GM19463 (cell line): ENCODE measurements around the gene TRHDE.

Experiments
- ATAC-seq: cut with Tn5 transposase; IDR thresholded peaks from one replicate; pipeline ENCODE4 v1.9.1; 2021; ENCODE audit warnings: mild to moderate bottlenecking, moderate library complexity; ENCODE audit not compliant: unreplicated experiment

TRHDE gene

GRCh38 chr12:72315858-72316257 is 43.7 kb downstream of the TRHDE start:
- ATAC-seq: no peak

- ATAC-seq: no peak
These were observed 46.2 kb downstream of the TRHDE start for GRCh38 chr12:72318341-72318740.

- ATAC-seq: no peak
These were observed 51.7 kb downstream of the TRHDE start for GRCh38 chr12:72323881-72324280.

- ATAC-seq: no peak
These were observed 58.1 kb downstream of the TRHDE start for GRCh38 chr12:72330301-72330700.

- no peak for ATAC-seq
These were observed 58.6 kb downstream of the TRHDE start for GRCh38 chr12:72330784-72331183.

GRCh38 chr12:72337382-72337781 is 65.2 kb downstream of the TRHDE start:
- no peak for ATAC-seq

GRCh38 chr12:72337946-72338345 is 65.8 kb downstream of the TRHDE start:
- ATAC-seq: no peak

- ATAC-seq: no peak
These were observed 66.3 kb downstream of the TRHDE start for GRCh38 chr12:72338437-72338836.

- peak; percentile 97 for ATAC-seq
These were observed 74.3 kb downstream of the TRHDE start for GRCh38 chr12:72346363-72346944.

GRCh38 chr12:72349491-72349890 is 77.3 kb downstream of the TRHDE start:
- ATAC-seq: no peak

GRCh38 chr12:72359416-72359815 is 87.2 kb downstream of the TRHDE start:
- no peak for ATAC-seq

- no peak for ATAC-seq
These were observed 93.0 kb downstream of the TRHDE start for GRCh38 chr12:72365151-72365550.

- ATAC-seq: no peak
These were observed 94.1 kb downstream of the TRHDE start for GRCh38 chr12:72366255-72366654.

- no peak for ATAC-seq
These were observed 96.1 kb downstream of the TRHDE start for GRCh38 chr12:72368298-72368697.

- no peak for ATAC-seq
These were observed 96.7 kb downstream of the TRHDE start for GRCh38 chr12:72368719-72369422.

GRCh38 chr12:72369423-72369959 is 97.3 kb downstream of the TRHDE start:
- no peak for ATAC-seq

- ATAC-seq: no peak
These were observed 108.3 kb downstream of the TRHDE start for GRCh38 chr12:72380441-72380840.

- no peak for ATAC-seq
These were observed 116.2 kb downstream of the TRHDE start for GRCh38 chr12:72388322-72388721.

GRCh38 chr12:72390146-72390545 is 118.0 kb downstream of the TRHDE start:
- no peak for ATAC-seq

GRCh38 chr12:72406111-72406510 is 133.9 kb downstream of the TRHDE start:
- ATAC-seq: no peak

GRCh38 chr12:72432037-72432604 is 160.0 kb downstream of the TRHDE start:
- no peak for ATAC-seq

- ATAC-seq: no peak
These were observed 161.1 kb downstream of the TRHDE start for GRCh38 chr12:72433298-72433697.
